DOHH2 (cell line): Measurements from ENCODE around the gene CTTN.
"Not testable (repeated sequence)": the region's sequence is repeated elsewhere in the genome, so short reads cannot be mapped to it uniquely, and the experiment has no call there.

Source experiments
- H3F3A ChIP-seq: fragments of 200-600 bp; sonication (generic), shearing (Covaris generic); 2 replicates; pipeline ENCODE4 v1.6.0; 2016; ENCODE audit warnings: antibody characterized with exemption, mild to moderate bottlenecking; ENCODE audit not compliant: control insufficient read depth, insufficient read depth
- H3K27ac ChIP-seq: fragments of 200-600 bp; sonication (generic); 2 replicates; pipeline ENCODE4 v1.5.1; 2014; ENCODE audit warnings: low read depth, mild to moderate bottlenecking, low read length, moderate library complexity
- H3K27me3 ChIP-seq: fragments of 200-600 bp; sonication (generic); 2 replicates; pipeline ENCODE4 v1.6.1; 2014; ENCODE audit warnings: mild to moderate bottlenecking, low read length, mixed read lengths; ENCODE audit not compliant: control insufficient read depth
- H3K36me3 ChIP-seq: fragments of 200-600 bp; sonication (generic); 2 replicates; pipeline ENCODE4 v1.6.1; 2014; ENCODE audit warnings: mild to moderate bottlenecking, low read length, moderate library complexity, mixed read lengths; ENCODE audit not compliant: control insufficient read depth
- H3K4me1 ChIP-seq: fragments of 200-600 bp; sonication (generic); 2 replicates; pipeline ENCODE4 v1.6.1; 2014; ENCODE audit warnings: mild to moderate bottlenecking, low read length, mixed read lengths; ENCODE audit not compliant: control insufficient read depth
- H3K4me2 ChIP-seq: fragments of 200-600 bp; sonication (generic); 2 replicates; pipeline ENCODE4 v1.6.0; 2014; ENCODE audit warnings: mild to moderate bottlenecking, low read length, moderate library complexity
- H3K4me3 ChIP-seq: fragments of 200-600 bp; sonication (generic); 2 replicates; pipeline ENCODE4 v1.5.1; 2014; ENCODE audit warnings: mild to moderate bottlenecking, low read length, mixed read lengths
- H3K79me2 ChIP-seq: fragments of 200-600 bp; sonication (generic); 2 replicates; pipeline ENCODE4 v1.6.1; 2014; ENCODE audit warnings: mild to moderate bottlenecking, low read length, mixed read lengths; ENCODE audit not compliant: control insufficient read depth
- H3K9me2 ChIP-seq: fragments of 200-600 bp; sonication (generic); replicated peaks from 2 replicates; pipeline ENCODE4 v1.6.1; 2014; ENCODE audit warnings: mild to moderate bottlenecking, low read length, mixed read lengths; ENCODE audit not compliant: control insufficient read depth
- H3K9me3 ChIP-seq: fragments of 200-600 bp; sonication (generic); 2 replicates; pipeline ENCODE4 v1.6.1; 2014; ENCODE audit warnings: antibody characterized with exemption, low read length, mixed read lengths; ENCODE audit not compliant: control insufficient read depth, insufficient read depth
- H4K20me1 ChIP-seq: fragments of 200-600 bp; sonication (generic); 2 replicates; pipeline ENCODE4 v1.6.0; 2014; ENCODE audit warnings: low read depth, mild to moderate bottlenecking, antibody characterized with exemption, low read length, moderate library complexity; ENCODE audit not compliant: control insufficient read depth, insufficient read depth
- CTCF ChIP-seq: fragments of 200-600 bp; sonication (generic); IDR thresholded peaks from one replicate; pipeline ENCODE4 v1.5.1; 2014; ENCODE audit warnings: antibody characterized with exemption, mild to moderate bottlenecking, low read depth, low read length; ENCODE audit not compliant: poor library complexity, severe bottlenecking
- EZH2phosphoT487 ChIP-seq: fragments of 200-600 bp; sonication (generic); IDR thresholded peaks from 2 replicates; pipeline ENCODE4 v1.6.1; 2017; ENCODE audit warnings: borderline replicate concordance, mild to moderate bottlenecking, antibody characterized with exemption, low read length, moderate library complexity, mixed read lengths

CTTN gene

GRCh38 chr11:70448983-70449567 is 50.7 kb downstream of the CTTN start:
- Histone ChIP-seq H3K79me2 (no peaks in the 10 kb centered on the region), H3K27ac (no peak overlapping the region), H3K27me3 (no peaks in the 10 kb centered on the region), H3K9me2 (no peaks in the 10 kb centered on the region), H3K9me3 (peaks cover 31% of the 10 kb centered on the region; the same call in 1 of the 2 replicates), H3K4me1 (no peaks in the 10 kb centered on the region), H3K4me2 (no peak overlapping the region), H4K20me1 (no peaks in the 10 kb centered on the region), H3K36me3 (no peaks in the 10 kb centered on the region), H3K4me3 (no peak overlapping the region), H3F3A (no peaks in the 10 kb centered on the region)
- TF ChIP-seq EZH2phosphoT487 (no peak), CTCF (peak; percentile 84)

GRCh38 chr11:70454197-70454767 is 56.0 kb downstream of the CTTN start:
- Histone ChIP-seq H3K4me1 (no peaks in the 10 kb centered on the region), H3K36me3 (no peaks in the 10 kb centered on the region), H3K27me3 (no peaks in the 10 kb centered on the region), H3K9me3 (peaks cover 21% of the 10 kb centered on the region; the same call in 1 of the 2 replicates), H4K20me1 (no peaks in the 10 kb centered on the region), H3K4me3 (no peak overlapping the region), H3K9me2 (no peaks in the 10 kb centered on the region), H3K79me2 (no peaks in the 10 kb centered on the region), H3K4me2 (no peak overlapping the region), H3K27ac (no peak overlapping the region), H3F3A (no peaks in the 10 kb centered on the region)
- TF ChIP-seq EZH2phosphoT487, result no peak
- TF ChIP-seq CTCF, result no peak

DNA sequence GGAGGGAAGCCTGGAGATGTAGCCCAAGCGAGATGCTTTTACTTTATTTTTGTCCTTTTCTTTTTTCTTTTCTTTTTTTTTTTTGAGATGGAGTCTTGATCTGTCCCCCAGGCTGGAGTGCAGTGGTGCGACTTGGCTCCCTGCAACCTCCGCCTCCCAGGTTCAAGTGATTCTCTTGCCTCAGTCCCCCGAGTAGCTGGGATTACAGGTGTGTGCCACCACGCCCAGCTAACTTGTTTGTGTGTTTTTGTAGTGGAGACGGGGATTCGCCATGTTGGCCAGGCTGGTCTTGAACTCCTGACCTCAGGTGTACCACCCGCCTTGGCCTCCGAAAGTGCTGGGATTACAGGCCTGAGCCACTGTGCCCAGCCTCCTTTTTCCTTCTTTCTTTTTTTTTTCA is 56.5 kb downstream of the CTTN start:
- not testable (repeated sequence) for H4K20me1 ChIP-seq, H3K4me3 ChIP-seq, H3K9me2 ChIP-seq, H3K27me3 ChIP-seq, H3K4me1 ChIP-seq, H3F3A ChIP-seq, H3K36me3 ChIP-seq, H3K79me2 ChIP-seq, H3K27ac ChIP-seq, H3K4me2 ChIP-seq
- peaks cover 15% of the 10 kb centered on the region; the same call in 1 of the 2 replicates for H3K9me3 ChIP-seq

GRCh38 chr11:70455354-70455753 is 57.0 kb downstream of the CTTN start:
- H3F3A ChIP-seq, result no peaks in the 10 kb centered on the region
- TF ChIP-seq CTCF (no peak), EZH2phosphoT487 (no peak)
- no peak overlapping the region for H3K4me2 ChIP-seq
- no peaks in the 10 kb centered on the region for H3K9me2 ChIP-seq
- no peak overlapping the region for H3K4me3 ChIP-seq
- no peaks in the 10 kb centered on the region for H3K4me1 ChIP-seq
- H4K20me1 ChIP-seq, result no peaks in the 10 kb centered on the region
- H3K27me3 ChIP-seq, result no peaks in the 10 kb centered on the region
- H3K9me3 ChIP-seq, result peaks cover 10% of the 10 kb centered on the region; the same call in 1 of the 2 replicates
- no peaks in the 10 kb centered on the region for H3K79me2 ChIP-seq
- no peaks in the 10 kb centered on the region for H3K36me3 ChIP-seq
- H3K27ac ChIP-seq, result no peak overlapping the region
